Right cardiac atrium (tissue), 5 donors: ENCODE results near the gene CTU1. TPM values are rescaled to one million over a fixed set of nuclear protein-coding genes. Genes with fewer than 3 reads are reported as not detected.

ENCODE experiments used
- ATAC-seq, 2 donors: fragments of 200-7000 bp; cut with Tn5 transposase; one replicate each; pipeline versions ENCODE4 v1.8.0 to v1.9.1; 2020; ENCODE audit warnings: moderate library complexity in 2 of 2, mild to moderate bottlenecking in 1 of 2
- DNase-seq, 3 donors: peaks; one replicate each; pipeline ENCODE4 v3.0.0-alpha.2; 2020
- H3K27ac ChIP-seq: one replicate; pipeline ENCODE4 v1.5.1; 2013; ENCODE audit warnings: mild to moderate bottlenecking, low read length, control low read depth, moderate library complexity
- H3K27me3 ChIP-seq: one replicate; pipeline ENCODE4 v1.6.1; 2013; ENCODE audit not compliant: control insufficient read depth, insufficient read depth
- H3K4me1 ChIP-seq: one replicate; pipeline ENCODE4 v1.6.1; 2013; ENCODE audit warnings: low read length; ENCODE audit not compliant: control insufficient read depth, insufficient read depth
- H3K4me3 ChIP-seq: one replicate; pipeline ENCODE4 v1.5.1; 2013; ENCODE audit warnings: low read length, control low read depth
- H3K9me3 ChIP-seq: one replicate; pipeline ENCODE4 v1.6.1; 2013; ENCODE audit warnings: low read length; ENCODE audit not compliant: control insufficient read depth
- WGBS: extraction: QIAGEN DNeasy Blood & Tissue Kit; methylation state at CpG from one replicate; pipeline ENCODE4 v1.1.7; 2013; 5-methylcytosine and 5-hydroxymethylcytosine counted together
- intact Hi-C, 4 donors: fragments of 100-400 bp; cut with DNase I; formaldehyde crosslinking; loops; one replicate each; pipeline versions ENCODE4 v1.11.0 to v1.14.0; 2022 to 2023
- polyA plus RNA-seq: library from polyadenylated mRNA; stranded (reverse); fragments of 200-250 nt; gene quantifications from one replicate; pipeline ENCODE4 v1.2.3, GENCODE V29; 2013
- total RNA-seq, 4 donors: library from RNA; stranded (reverse); fragmentation: NEBNext Ultra II Directional; extraction: Animal tissue kit (Norgen Biotek cat#: 25700); gene quantifications; one replicate each; pipeline ENCODE4 v1.2.1, GENCODE V29; 2021
- donor health status: healthy with polysubstance abuse.
- donor health status: DM: no; HTN: yes; CAD: no.
- donor health status: DM: no; HTN: no; CAD: no.
- donor health status: DM: no; HTN: yes; CAD: no; lungs with severe emphysema.
- donor health status: DM: yes; HTN: yes; CAD: no.

Gene CTU1
- total and polyA plus RNA-seq, 5 donors, result 2.0 to 5.3 (median 4.3) TPM

DNA sequence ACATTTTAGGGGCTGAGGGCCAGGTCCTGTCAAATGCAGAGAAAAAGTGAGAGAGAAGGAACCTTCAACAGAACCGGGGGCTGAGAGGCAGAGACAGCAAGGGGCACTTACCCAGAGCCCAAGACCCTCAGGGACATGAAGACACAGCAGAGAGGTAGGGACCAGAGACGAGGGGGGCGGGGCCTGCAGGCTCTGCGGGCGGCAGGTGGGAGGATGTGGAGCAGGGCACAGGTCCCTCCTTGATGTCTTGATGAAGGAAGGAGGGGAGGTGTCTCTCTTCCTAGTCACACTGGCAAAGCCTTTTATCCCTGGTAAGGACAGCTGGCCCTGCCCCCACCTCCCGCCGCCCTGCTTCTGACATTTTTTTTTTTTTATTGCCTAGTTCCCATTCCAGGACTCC, 25.6 kb downstream of the CTU1 start, which contains the start of gene KLK14:
TSS of gene KLK14 (minus strand) at position 277 of the 400 bp plus-strand sequence. CDS start at position 4, 273 bp downstream.
- intact Hi-C loops, result no loop called here
- H3K27ac ChIP-seq, result no peak within 1 kb of the TSS
- no peaks in the 10 kb centered on the region for H3K9me3 ChIP-seq
- WGBS, result 32% methylated on average over 7 of the region's 7 CpGs
- no peaks in the 10 kb centered on the region for H3K4me1 ChIP-seq
- no peak for ATAC-seq
- DNase-seq, result no peak
- H3K27me3 ChIP-seq, result no peaks in the 10 kb centered on the region
- H3K4me3 ChIP-seq, result no peak within 1 kb of the TSS

DNA sequence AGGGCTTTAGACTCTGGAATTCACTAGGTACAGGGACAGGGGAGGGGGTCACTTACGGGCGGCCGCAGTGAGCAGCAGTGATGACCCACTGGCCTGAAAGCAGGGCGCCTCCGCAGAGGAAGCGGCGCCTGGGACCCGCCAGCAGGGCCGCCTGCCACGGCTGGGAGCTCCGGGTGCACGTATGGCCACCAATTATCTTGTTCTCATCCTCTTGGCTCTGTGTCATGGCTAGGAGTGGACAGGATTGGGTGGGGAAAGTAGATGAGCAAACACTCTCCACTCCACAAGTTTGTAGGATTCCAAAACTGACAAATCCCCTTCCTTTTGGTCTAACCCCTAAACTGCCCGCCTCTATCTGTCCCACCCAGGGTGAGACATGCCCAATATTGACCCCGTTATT, 26.7 kb downstream of the CTU1 start:
- DNase-seq (no peak), ATAC-seq (peak; percentile 17 to 60)
- intact Hi-C loops, result no loop called here
- H3K27ac ChIP-seq, result no peak overlapping the region
- H3K27me3 ChIP-seq, result no peaks in the 10 kb centered on the region
- no peaks in the 10 kb centered on the region for H3K4me1 ChIP-seq
- no peak overlapping the region for H3K4me3 ChIP-seq
- 78% methylated on average over 14 of the region's 14 CpGs for WGBS
- H3K9me3 ChIP-seq, result no peaks in the 10 kb centered on the region

DNA sequence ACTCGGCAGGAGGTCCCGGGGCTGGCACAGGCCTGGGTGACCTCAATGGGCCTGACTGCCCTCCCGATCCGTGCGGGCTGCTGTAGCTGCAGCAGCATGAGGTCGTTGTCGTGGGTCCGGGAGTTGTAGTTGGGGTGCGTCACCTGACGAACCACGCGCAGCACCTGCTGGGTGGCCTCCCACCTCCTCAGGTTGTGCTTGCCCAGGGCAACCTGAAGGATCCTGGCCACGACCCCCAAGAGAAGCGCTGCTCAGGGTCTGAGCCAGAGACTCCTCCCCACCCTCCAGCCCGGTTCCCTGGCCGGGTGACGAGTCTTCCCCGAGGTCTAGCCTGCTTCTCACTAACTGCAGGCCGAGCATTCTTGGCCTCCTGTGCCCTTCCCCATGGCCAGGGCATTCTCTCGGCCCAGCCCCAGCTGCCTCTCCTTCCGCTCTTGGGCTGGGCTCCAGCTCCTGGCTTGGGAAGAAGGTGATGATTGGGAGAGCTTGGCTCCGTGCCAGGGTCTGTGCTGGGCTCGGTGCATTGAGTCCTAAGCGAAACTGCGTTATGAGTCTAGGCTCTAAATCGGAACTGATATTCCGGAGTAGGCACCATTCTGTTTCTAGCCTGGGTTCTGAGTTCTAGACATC, 28.6 kb downstream of the CTU1 start:
- WGBS, result 67% methylated on average over 27 of the region's 27 CpGs
- Histone ChIP-seq H3K4me1 (no peaks in the 10 kb centered on the region), H3K27ac (no peak overlapping the region), H3K27me3 (no peaks in the 10 kb centered on the region), H3K9me3 (no peaks in the 10 kb centered on the region), H3K4me3 (no peak overlapping the region)
- ATAC-seq, result peak; percentile 59 to 61
- intact Hi-C loops, result no loop called here
- DNase-seq, result peak; percentile 64 to 87 (median 75)

DNA sequence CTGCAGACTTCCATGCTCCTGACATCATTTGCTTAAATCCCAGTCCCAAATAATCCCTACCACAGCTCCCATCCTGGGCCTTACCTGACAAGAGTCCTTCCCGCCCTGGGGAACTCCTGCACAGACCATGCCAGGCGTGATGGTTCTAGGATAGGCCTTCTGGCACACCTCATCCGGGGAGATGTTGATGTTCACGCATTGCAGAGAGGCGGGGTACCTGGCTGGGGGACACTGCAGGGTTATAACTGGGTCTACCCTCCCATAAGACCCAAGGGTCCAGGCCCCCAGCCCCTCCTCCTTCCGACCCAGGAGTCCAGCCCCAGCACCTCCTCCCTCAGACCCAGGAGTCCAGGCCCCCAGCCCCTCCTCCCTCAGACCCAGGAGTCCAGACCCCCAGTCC, 29.5 kb downstream of the CTU1 start:
- Histone ChIP-seq H3K4me1 (no peaks in the 10 kb centered on the region), H3K27ac (no peak overlapping the region), H3K9me3 (no peaks in the 10 kb centered on the region), H3K27me3 (no peaks in the 10 kb centered on the region), H3K4me3 (no peak overlapping the region)
- no peak for DNase-seq
- intact Hi-C loops, result no loop called here
- WGBS, result 91% methylated on average over 6 of the region's 6 CpGs
- ATAC-seq, result no peak

DNA sequence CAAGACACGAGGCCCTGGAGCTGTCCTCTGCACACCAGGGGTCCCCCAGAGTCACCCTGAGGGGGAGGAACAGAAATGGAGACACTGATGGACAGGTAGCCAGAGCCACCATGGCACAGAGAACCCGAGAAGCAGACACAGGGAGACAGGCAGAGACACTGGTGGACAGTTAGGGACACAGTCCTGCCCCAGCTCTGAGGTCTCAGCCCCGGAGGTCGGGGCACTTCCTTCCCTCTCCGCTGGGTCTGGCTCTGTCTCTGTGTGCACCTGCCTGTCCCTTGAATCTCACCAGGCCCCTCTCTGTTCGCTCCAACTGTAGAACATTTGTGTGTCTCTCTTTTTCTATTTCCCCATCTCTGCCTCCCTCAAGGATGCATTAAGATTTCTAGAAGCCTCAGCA, 30.1 kb downstream of the CTU1 start:
- intact Hi-C loops, result no loop called here

DNA sequence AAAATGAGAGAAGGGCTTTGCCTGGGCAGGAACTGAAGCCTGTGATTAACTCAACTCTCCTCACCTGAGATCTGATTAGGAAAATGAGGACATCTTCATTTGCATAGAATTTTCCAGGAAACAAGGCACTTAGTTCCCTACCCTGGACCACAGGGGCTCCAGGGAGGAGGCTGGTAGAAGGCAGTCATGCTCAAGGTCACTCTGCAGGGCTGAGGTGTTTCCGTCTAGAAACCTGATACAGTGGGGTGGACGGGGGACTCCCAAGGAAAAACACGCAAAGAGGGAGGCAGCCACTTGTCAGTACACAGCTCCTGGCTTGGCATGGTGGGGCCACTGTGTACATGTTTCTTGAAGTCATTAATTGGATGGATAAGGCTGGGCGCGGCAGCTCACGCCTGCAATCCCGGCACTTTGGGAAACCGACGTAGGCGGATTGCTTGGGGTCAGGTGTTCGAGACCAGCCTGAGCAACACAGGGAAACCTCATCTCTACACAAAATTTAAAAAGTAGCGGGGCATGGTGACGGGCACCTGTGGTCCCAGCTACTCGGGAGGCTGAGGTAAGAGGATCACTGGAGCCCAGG, 31.5 kb downstream of the CTU1 start:
- Histone ChIP-seq H3K4me3 (no peak overlapping the region), H3K27me3 (no peaks in the 10 kb centered on the region), H3K27ac (no peak overlapping the region), H3K4me1 (no peaks in the 10 kb centered on the region), H3K9me3 (no peaks in the 10 kb centered on the region)
- ATAC-seq, result no peak
- no peak for DNase-seq
- 79% methylated on average over 14 of the region's 14 CpGs for WGBS
- intact Hi-C loops, result no loop called here

More for the DNA sequence above, 30.1 kb downstream of the CTU1 start:
- WGBS, result 72% methylated on average over 6 of the region's 6 CpGs
- Histone ChIP-seq H3K4me3 (no peak overlapping the region), H3K27ac (no peak overlapping the region), H3K9me3 (no peaks in the 10 kb centered on the region), H3K27me3 (no peaks in the 10 kb centered on the region), H3K4me1 (no peaks in the 10 kb centered on the region)
- DNase-seq (no peak), ATAC-seq (no peak)

DNA sequence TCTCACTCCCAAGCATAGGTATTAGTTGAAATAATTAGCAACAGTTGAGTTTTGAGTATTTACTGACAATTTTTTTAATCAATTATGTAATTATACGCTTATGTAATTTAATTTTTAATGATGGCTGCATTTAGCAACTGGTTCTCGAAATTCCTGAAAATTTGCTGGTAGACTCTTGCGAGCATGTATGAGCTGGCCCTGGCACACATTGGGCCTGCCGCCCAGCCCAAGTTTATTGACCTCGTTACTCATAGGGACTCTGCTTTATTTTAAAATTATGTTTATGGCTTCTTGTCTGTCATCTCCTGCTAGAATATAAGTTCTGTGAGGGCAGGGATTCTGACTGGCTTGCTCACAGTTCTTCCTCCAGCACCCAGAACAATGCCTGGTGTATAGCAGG, 32.2 kb downstream of the CTU1 start:
- ATAC-seq (no peak), DNase-seq (no peak)
- Histone ChIP-seq H3K27ac (no peak overlapping the region), H3K9me3 (no peaks in the 10 kb centered on the region), H3K4me3 (no peak overlapping the region), H3K4me1 (no peaks in the 10 kb centered on the region), H3K27me3 (no peaks in the 10 kb centered on the region)
- WGBS, result 90% methylated on average over 5 of the region's 5 CpGs
- intact Hi-C loops, result no loop called here

DNA sequence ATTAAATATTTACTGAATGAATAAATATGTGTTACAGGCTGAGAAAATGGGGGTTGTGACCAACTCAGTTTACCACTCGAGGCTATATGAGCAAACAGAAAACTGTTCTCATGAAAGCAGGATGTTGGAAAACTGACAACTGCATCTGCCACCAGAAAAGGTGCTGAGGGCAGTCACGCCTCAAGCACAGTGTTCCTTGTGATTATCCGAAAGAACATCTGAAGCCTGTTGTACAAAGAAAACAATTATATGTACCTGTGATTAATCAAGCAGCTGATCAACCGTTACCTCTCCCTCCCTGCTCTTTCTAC, 37.2 kb downstream of the CTU1 start:
- intact Hi-C loops, result no loop called here
- H3K4me1 ChIP-seq, result no peaks in the 10 kb centered on the region
- WGBS, result 72% methylated on average over 4 of the region's 4 CpGs
- DNase-seq (no peak), ATAC-seq (no peak)
- no peak overlapping the region for H3K27ac ChIP-seq
- no peaks in the 10 kb centered on the region for H3K9me3 ChIP-seq
- H3K4me3 ChIP-seq, result no peak overlapping the region
- no peaks in the 10 kb centered on the region for H3K27me3 ChIP-seq

DNA sequence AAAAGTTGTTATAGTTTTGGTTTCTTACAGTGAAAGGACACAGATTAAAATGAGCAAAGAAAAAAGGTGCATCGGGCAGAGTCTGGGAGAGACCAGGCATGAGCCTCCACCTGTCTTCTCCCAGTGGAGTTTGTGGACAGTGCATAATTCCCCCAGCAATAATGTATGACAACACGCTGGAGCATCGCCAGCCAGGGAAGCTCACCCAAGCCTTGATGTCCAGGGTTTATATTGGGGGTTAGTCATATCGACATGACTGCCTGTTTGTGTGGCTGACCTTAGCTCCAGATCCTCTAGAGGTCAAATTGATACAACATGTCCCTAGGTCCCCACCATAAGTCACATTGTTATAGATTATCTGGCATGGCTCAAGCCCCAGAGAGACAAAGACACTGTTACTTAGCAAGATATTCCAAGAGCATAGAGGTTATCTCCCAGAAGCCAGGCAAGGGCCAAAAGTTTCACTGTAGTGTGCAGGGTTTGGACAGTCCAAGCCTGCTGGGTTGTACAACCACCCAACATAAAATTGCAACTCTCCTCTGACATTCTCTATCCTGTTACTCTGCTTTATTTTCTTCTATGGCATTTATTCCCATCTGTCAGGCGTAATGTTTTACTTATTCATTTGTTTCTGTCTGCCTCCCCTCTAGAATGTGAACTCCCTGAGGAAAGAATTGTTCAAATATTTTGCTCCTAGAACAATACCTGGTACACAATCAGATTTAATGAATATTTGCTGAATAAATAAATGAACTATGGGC, 37.7 kb downstream of the CTU1 start:
- no peak for ATAC-seq
- intact Hi-C loops, result no loop called here

DNA sequence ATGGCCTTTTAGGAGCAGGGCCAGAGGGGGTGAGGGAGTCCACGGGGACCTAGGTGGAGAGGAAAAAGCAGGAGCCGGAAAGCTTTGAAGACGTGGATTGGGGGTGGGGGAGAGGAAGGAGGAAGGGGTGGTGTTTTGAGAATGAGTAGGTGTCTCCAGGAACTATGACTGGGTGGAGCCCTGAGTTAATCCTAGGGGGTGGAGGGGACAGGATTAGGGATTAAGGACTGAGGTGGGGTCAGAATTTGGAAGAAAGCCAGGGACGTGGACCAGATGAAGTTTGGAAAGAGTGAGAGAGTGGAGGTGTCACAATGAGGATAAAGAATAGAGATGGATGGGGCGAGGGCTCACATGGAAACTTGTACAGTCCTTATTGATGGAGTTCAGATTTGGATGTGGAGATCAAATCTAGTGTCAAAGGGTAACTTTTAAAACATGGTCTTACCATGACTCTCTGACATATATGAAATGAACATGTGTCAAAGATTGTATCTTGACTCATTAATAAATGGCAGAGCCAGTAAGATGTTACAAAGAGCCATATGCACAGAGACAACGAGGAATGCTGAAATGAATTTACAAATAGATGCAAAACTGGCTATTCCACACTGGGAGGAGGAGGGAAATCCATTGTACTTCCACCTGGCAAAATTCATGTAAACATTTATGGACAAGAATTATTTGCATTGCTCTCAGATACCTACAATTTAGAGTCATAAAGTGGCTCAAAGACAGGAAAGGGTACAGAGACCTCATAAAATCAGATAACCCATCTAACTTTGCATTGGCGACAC, 41.6 kb downstream of the CTU1 start:
- intact Hi-C loops, result no loop called here
- no peak overlapping the region for H3K4me3 ChIP-seq
- DNase-seq, result no peak
- no peak overlapping the region for H3K27ac ChIP-seq
- WGBS, result 58% methylated on average over 7 of the region's 7 CpGs
- H3K27me3 ChIP-seq, result no peaks in the 10 kb centered on the region
- H3K9me3 ChIP-seq, result no peaks in the 10 kb centered on the region
- no peak for ATAC-seq
- H3K4me1 ChIP-seq, result peaks cover 3% of the 10 kb centered on the region

More for the DNA sequence above, 37.7 kb downstream of the CTU1 start:
- H3K9me3 ChIP-seq, result no peaks in the 10 kb centered on the region
- no peaks in the 10 kb centered on the region for H3K4me1 ChIP-seq
- DNase-seq, result no peak
- H3K27ac ChIP-seq, result no peak overlapping the region
- no peak overlapping the region for H3K4me3 ChIP-seq
- H3K27me3 ChIP-seq, result no peaks in the 10 kb centered on the region
- 81% methylated on average over 5 of the region's 5 CpGs for WGBS
